B cell (primary cell): ENCODE data around the gene FGD4. TPM values are rescaled to one million over a fixed set of nuclear protein-coding genes. Genes with fewer than 3 reads are reported as not detected.

Experiments used
- ATAC-seq: fragments of 200-7000 bp; cut with Tn5 transposase; one replicate; pipeline ENCODE4 v1.10.0; 2021; ENCODE audit warnings: low read depth, mild to moderate bottlenecking, moderate number of reproducible peaks, moderate library complexity
- CTCF ChIA-PET: fragments of 350-600 bp; sonication (Branson Sonifier 250); formaldehyde crosslinking; loops from one replicate; lab custom pipeline; 2021; ENCODE audit warnings: antibody characterized with exemption, inconsistent platforms; lab: Charles Lee
- POLR2A ChIA-PET: fragments of 350-600 bp; sonication (Branson Sonifier 250); formaldehyde crosslinking; loops from one replicate; lab custom pipeline; 2021; ENCODE audit warnings: antibody characterized with exemption; lab: Charles Lee
- DNase-seq: peaks from one replicate; pipeline ENCODE4 v3.0.0; 2013
- H2AFZ ChIP-seq: 2 replicates; pipeline ENCODE4 v1.6.1; 2012; ENCODE audit warnings: mild to moderate bottlenecking, low read depth, low read length; ENCODE audit not compliant: insufficient read depth, poor library complexity, severe bottlenecking
- H3K27ac ChIP-seq, 2 donors: 1 replicate in 1 of 2; 2 replicates in 1 of 2; pipeline ENCODE4 v1.5.1; 2012 to 2013; ENCODE audit warnings: low read length in 2 of 2, mild to moderate bottlenecking in 2 of 2, moderate library complexity in 1 of 2
- H3K27me3 ChIP-seq, 4 experiments: fragments of 200-600 bp in 1 of 4; sonication (generic) in 1 of 4; replicated peaks in 1 of 4; 1 replicate in 2 of 4; 2 replicates in 2 of 4; pipeline versions ENCODE4 v1.6.1 to v1.7.0; 2013 to 2016; ENCODE audit warnings: low read length in 3 of 4, mild to moderate bottlenecking in 2 of 4, mixed read lengths in 1 of 4, moderate library complexity in 1 of 4; ENCODE audit not compliant: insufficient read depth in 4 of 4, control insufficient read depth in 3 of 4; ENCODE audit errors: control extremely low read depth in 1 of 4
- H3K36me3 ChIP-seq, 2 experiments: replicated peaks in 1 of 2; 1 replicate in 1 of 2; 2 replicates in 1 of 2; pipeline versions ENCODE4 v1.6.1 to v1.7.1; 2013; ENCODE audit warnings: low read length in 1 of 2; ENCODE audit not compliant: insufficient read depth in 2 of 2, control insufficient read depth in 1 of 2; ENCODE audit errors: control extremely low read depth in 1 of 2, extremely low read depth in 1 of 2
- H3K4me1 ChIP-seq, 2 donors: fragments of 200-600 bp in 1 of 2; sonication (generic) in 1 of 2; 1 replicate in 1 of 2; 2 replicates in 1 of 2; pipeline versions ENCODE4 v1.5.1 to v1.6.1; 2013 to 2017; ENCODE audit warnings: low read length in 2 of 2; ENCODE audit not compliant: control insufficient read depth in 2 of 2, insufficient read depth in 2 of 2
- H3K4me2 ChIP-seq: replicated peaks from 2 replicates; pipeline ENCODE3; 2012; ENCODE audit warnings: mild to moderate bottlenecking, low read depth, low read length; ENCODE audit not compliant: poor library complexity, severe bottlenecking
- H3K4me3 ChIP-seq, 5 experiments: fragments of 200-600 bp in 1 of 5; sonication (generic) in 1 of 5; 1 replicate in 3 of 5; 2 replicates in 2 of 5; pipeline versions ENCODE4 v1.5.1 to v1.7.0; 2011 to 2016; ENCODE audit warnings: low read length in 4 of 5, mild to moderate bottlenecking in 4 of 5, low read depth in 2 of 5, control low read depth in 1 of 5, moderate library complexity in 1 of 5; ENCODE audit not compliant: insufficient read depth in 1 of 5; ENCODE audit errors: control extremely low read depth in 1 of 5, extremely low read depth in 1 of 5
- H3K79me2 ChIP-seq: fragments of 200-600 bp; sonication (generic); one replicate; pipeline ENCODE4 v1.6.0; 2016; ENCODE audit warnings: low read length; ENCODE audit not compliant: control insufficient read depth, insufficient read depth
- H3K9ac ChIP-seq: fragments of 200-600 bp; sonication (generic); 2 replicates; pipeline ENCODE4 v1.6.1; 2017; ENCODE audit warnings: mild to moderate bottlenecking, low read length, moderate library complexity
- H3K9me3 ChIP-seq, 3 donors: one replicate each; pipeline versions ENCODE4 v1.6.1 to v1.7.1; 2013; ENCODE audit warnings: low read length in 2 of 3; ENCODE audit not compliant: control insufficient read depth in 2 of 3, insufficient read depth in 1 of 3; ENCODE audit errors: control extremely low read depth in 1 of 3
- H4K20me1 ChIP-seq: 2 replicates; pipeline ENCODE4 v1.6.0; 2012; ENCODE audit warnings: mild to moderate bottlenecking, low read length; ENCODE audit not compliant: insufficient read depth, control insufficient read depth, poor library complexity, severe bottlenecking
- H3K27ac Mint-ChIP-seq: one replicate; pipeline ENCODE4 v1.8.0; 2021; ENCODE audit warnings: mixed read lengths
- H3K27me3 Mint-ChIP-seq: one replicate; pipeline ENCODE4 v1.8.0; 2021; ENCODE audit warnings: mixed read lengths
- H3K4me1 Mint-ChIP-seq: one replicate; pipeline ENCODE4 v1.8.0; 2021; ENCODE audit warnings: mixed read lengths
- H3K4me3 Mint-ChIP-seq: one replicate; pipeline ENCODE4 v1.8.0; 2021; ENCODE audit warnings: mixed read lengths
- H3K9me3 Mint-ChIP-seq: one replicate; pipeline ENCODE4 v1.8.0; 2022; ENCODE audit warnings: mixed read lengths; ENCODE audit not compliant: insufficient read depth
- EZH2 ChIP-seq: IDR thresholded peaks from 2 replicates; pipeline ENCODE4 v1.6.1; 2012; ENCODE audit warnings: borderline replicate concordance, low read depth, mild to moderate bottlenecking, moderate library complexity, low read length; ENCODE audit not compliant: insufficient read depth, poor library complexity, severe bottlenecking
- WGBS: methylation state at CpG from one replicate; pipeline ENCODE4 v1.1.5; 2013; ENCODE audit warnings: missing lambda C conversion rate; ENCODE audit not compliant: insufficient coverage; 5-methylcytosine and 5-hydroxymethylcytosine counted together
- intact Hi-C: fragments of 100-400 bp; cut with micrococcal nuclease; formaldehyde crosslinking; loops from one replicate; pipeline ENCODE4 v1.10.0; 2022
- polyA plus RNA-seq: library from polyadenylated mRNA; depleted of rRNA; stranded (reverse); fragments of >200 nt; gene quantifications from 2 replicates; pipeline ENCODE4 v1.2.3, GENCODE V29; 2012
- total RNA-seq, 2 donors: library from RNA; stranded (reverse); fragments of 120-200 nt in 1 of 2; gene quantifications; 1 replicate in 1 of 2; 2 replicates in 1 of 2; pipeline versions ENCODE4 v1.2.3 to v1.2.4, GENCODE V29; 2013 to 2022
- TF ChIP-seq, protein P1 (sequence below): fragments of 200-600 bp; IDR thresholded peaks from one replicate; pipeline ENCODE4 v1.8.0; 2022; ENCODE audit warnings: antibody characterized with exemption, mild to moderate bottlenecking

Gene FGD4
- total and polyA plus RNA-seq, 2 donors (not counting 1 experiment from before 2014, with no cell fraction given), result 2.1 to 2.8 TPM

GRCh38 chr12:32512379-32512778 is 113.0 kb downstream of the FGD4 start:
- H3K4me1 Mint-ChIP-seq, result peaks cover 8% of the 10 kb centered on the region
- Histone ChIP-seq H3K9me3 (no peaks in the 10 kb centered on the region), H3K4me2 (no peak overlapping the region), H2AFZ (no peak overlapping the region), H3K27me3 (no peaks in the 10 kb centered on the region), H3K79me2 (no peaks in the 10 kb centered on the region), H4K20me1 (no peaks in the 10 kb centered on the region), H3K36me3 (no peaks in the 10 kb centered on the region), H3K4me3 (no peak overlapping the region), H3K9ac (no peak overlapping the region), H3K27ac (no peak overlapping the region), H3K4me1 (peaks cover 4 to 5% of the 10 kb centered on the region in 2 donors)
- intact Hi-C loops, result no loop called here
- no peaks in the 10 kb centered on the region for H3K9me3 Mint-ChIP-seq
- TF ChIP-seq EZH2, result no peak
- TF ChIP-seq, protein P1, sequence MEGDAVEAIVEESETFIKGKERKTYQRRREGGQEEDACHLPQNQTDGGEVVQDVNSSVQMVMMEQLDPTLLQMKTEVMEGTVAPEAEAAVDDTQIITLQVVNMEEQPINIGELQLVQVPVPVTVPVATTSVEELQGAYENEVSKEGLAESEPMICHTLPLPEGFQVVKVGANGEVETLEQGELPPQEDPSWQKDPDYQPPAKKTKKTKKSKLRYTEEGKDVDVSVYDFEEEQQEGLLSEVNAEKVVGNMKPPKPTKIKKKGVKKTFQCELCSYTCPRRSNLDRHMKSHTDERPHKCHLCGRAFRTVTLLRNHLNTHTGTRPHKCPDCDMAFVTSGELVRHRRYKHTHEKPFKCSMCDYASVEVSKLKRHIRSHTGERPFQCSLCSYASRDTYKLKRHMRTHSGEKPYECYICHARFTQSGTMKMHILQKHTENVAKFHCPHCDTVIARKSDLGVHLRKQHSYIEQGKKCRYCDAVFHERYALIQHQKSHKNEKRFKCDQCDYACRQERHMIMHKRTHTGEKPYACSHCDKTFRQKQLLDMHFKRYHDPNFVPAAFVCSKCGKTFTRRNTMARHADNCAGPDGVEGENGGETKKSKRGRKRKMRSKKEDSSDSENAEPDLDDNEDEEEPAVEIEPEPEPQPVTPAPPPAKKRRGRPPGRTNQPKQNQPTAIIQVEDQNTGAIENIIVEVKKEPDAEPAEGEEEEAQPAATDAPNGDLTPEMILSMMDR, result no peak
- DNase-seq, result no peak
- no peak for ATAC-seq
- ChIA-PET POLR2A (no interaction called here), CTCF (interaction anchor here (1.2 kb wide), 1 partner anchor 243 kb away, joined by 4 read pairs; the partner anchor contains the start of gene YARS2)
- WGBS, result 100% methylated on average over 2 of the region's 2 CpGs
- H3K4me3 Mint-ChIP-seq, result no peak overlapping the region
- H3K27ac Mint-ChIP-seq, result no peak overlapping the region
- H3K27me3 Mint-ChIP-seq, result no peaks in the 10 kb centered on the region

- H3K9me3 Mint-ChIP-seq, result no peaks in the 10 kb centered on the region
- no peak overlapping the region for H3K4me2 ChIP-seq
Measured at GRCh38 chr12:32512910-32513309, 113.6 kb downstream of the FGD4 start.

More at GRCh38 chr12:32512910-32513309, 113.6 kb downstream of the FGD4 start:
- POLR2A ChIA-PET, result no interaction called here
- Histone ChIP-seq H3K9ac (no peak overlapping the region), H3K27me3 (no peaks in the 10 kb centered on the region), H2AFZ (no peak overlapping the region), H3K36me3 (no peaks in the 10 kb centered on the region), H3K4me3 (no peak overlapping the region), H4K20me1 (no peaks in the 10 kb centered on the region), H3K27ac (no peak overlapping the region), H3K4me1 (peaks cover 4 to 5% of the 10 kb centered on the region in 2 donors), H3K9me3 (no peaks in the 10 kb centered on the region), H3K79me2 (no peaks in the 10 kb centered on the region)
- no peak for TF ChIP-seq EZH2
- TF ChIP-seq, protein P1, result no peak
- 100% methylated on average over 1 of the region's 2 CpGs for WGBS
- H3K4me3 Mint-ChIP-seq, result no peak overlapping the region
- DNase-seq, result no peak
- CTCF ChIA-PET, result no interaction called here
- H3K4me1 Mint-ChIP-seq, result peaks cover 8% of the 10 kb centered on the region
- H3K27me3 Mint-ChIP-seq, result no peaks in the 10 kb centered on the region
- H3K27ac Mint-ChIP-seq, result no peak overlapping the region
- intact Hi-C loops, result no loop called here
- no peak for ATAC-seq
